Caco-2 (cell line): ENCODE measurements around the gene MAS1L. TPM values are rescaled to one million over a fixed set of nuclear protein-coding genes. Genes with fewer than 3 reads are reported as not detected.

Source experiments
- BruUV-seq: library from RNA; stranded (reverse); fragments of 400-500 nt; replicated peaks from 2 replicates; lab custom pipeline; 2021; lab: Mats Ljungman, UMichigan
- CTCF ChIA-PET: fragments of 300-600 bp; sonication (Branson Sonifier 250); formaldehyde crosslinking; loops from one replicate; lab custom pipeline; 2022; ENCODE audit warnings: antibody characterized with exemption; lab: Charles Lee
- POLR2A ChIA-PET: fragments of 300-600 bp; sonication (Branson Sonifier 250); formaldehyde crosslinking; loops from one replicate; lab custom pipeline; 2022; ENCODE audit warnings: antibody characterized with exemption; lab: Charles Lee
- DNase-seq, 2 experiments: peaks; one replicate each; pipeline versions ENCODE4 v3.0.0 to v3.0.0-alpha.2; 2020 to 2022
- H3K27me3 ChIP-seq: replicated peaks from 2 replicates; pipeline ENCODE4 v1.6.0; 2011; ENCODE audit warnings: low read length; ENCODE audit not compliant: control insufficient read depth, insufficient read depth
- H3K36me3 ChIP-seq: 2 replicates; pipeline ENCODE4 v1.5.1; 2011; ENCODE audit warnings: low read length; ENCODE audit not compliant: control insufficient read depth, insufficient read depth
- H3K4me1 ChIP-seq: fragments of 250-450 bp; sonication (Bioruptor Pico); 2 replicates; pipeline ENCODE4 v1.5.1; 2020; ENCODE audit warnings: mild to moderate bottlenecking
- H3K4me3 ChIP-seq: 2 replicates; pipeline ENCODE4 v1.5.1; 2011; ENCODE audit warnings: low read depth, mild to moderate bottlenecking, control low read depth, low read length
- H3K9me3 ChIP-seq: fragments of 250-450 bp; sonication (Bioruptor Pico); 2 replicates; pipeline ENCODE4 v1.5.1; 2020; ENCODE audit warnings: mild to moderate bottlenecking, moderate library complexity
- H3K27ac Mint-ChIP-seq: one replicate; pipeline ENCODE4 v1.8.0; 2022; ENCODE audit warnings: mixed read lengths; ENCODE audit not compliant: unreplicated experiment
- H3K27me3 Mint-ChIP-seq: one replicate; pipeline ENCODE4 v1.8.0; 2022; ENCODE audit warnings: mixed read lengths; ENCODE audit not compliant: insufficient read depth, unreplicated experiment
- H3K36me3 Mint-ChIP-seq: one replicate; pipeline ENCODE4 v1.8.0; 2022; ENCODE audit warnings: mild to moderate bottlenecking, mixed read lengths; ENCODE audit not compliant: insufficient read depth, unreplicated experiment
- H3K4me1 Mint-ChIP-seq: one replicate; pipeline ENCODE4 v1.8.0; 2022; ENCODE audit warnings: low read depth, mixed read lengths; ENCODE audit not compliant: unreplicated experiment
- H3K4me3 Mint-ChIP-seq: one replicate; pipeline ENCODE4 v1.8.0; 2022; ENCODE audit warnings: mild to moderate bottlenecking, moderate library complexity, mixed read lengths; ENCODE audit not compliant: unreplicated experiment
- H3K9me3 Mint-ChIP-seq: one replicate; pipeline ENCODE4 v1.8.0; 2022; ENCODE audit warnings: mixed read lengths; ENCODE audit not compliant: unreplicated experiment
- intact Hi-C: fragments of 100-400 bp; cut with micrococcal nuclease; formaldehyde crosslinking; loops from one replicate; pipeline ENCODE4 v1.10.0; 2022; ENCODE audit not compliant: unreplicated experiment
- total RNA-seq: library from RNA; stranded (reverse); gene quantifications from 2 replicates; pipeline ENCODE4 v1.2.3, GENCODE V29; 2022
- TF ChIP-seq, protein P1 (sequence below), 2 experiments: fragments of 200-600 bp in 1 of 2; IDR thresholded peaks; 1 replicate in 1 of 2; 2 replicates in 1 of 2; pipeline versions ENCODE4 v1.5.1 to v1.8.0; 2011 to 2022; ENCODE audit warnings: antibody characterized with exemption in 1 of 2, control low read depth in 1 of 2, inconsistent platforms in 1 of 2, low read depth in 1 of 2, low read length in 1 of 2, mild to moderate bottlenecking in 1 of 2, moderate library complexity in 1 of 2; ENCODE audit not compliant: insufficient read depth in 1 of 2, severe bottlenecking in 1 of 2, unreplicated experiment in 1 of 2

MAS1L gene
- total RNA-seq, 1 experiment from 2014 or later: not detected

DNA sequence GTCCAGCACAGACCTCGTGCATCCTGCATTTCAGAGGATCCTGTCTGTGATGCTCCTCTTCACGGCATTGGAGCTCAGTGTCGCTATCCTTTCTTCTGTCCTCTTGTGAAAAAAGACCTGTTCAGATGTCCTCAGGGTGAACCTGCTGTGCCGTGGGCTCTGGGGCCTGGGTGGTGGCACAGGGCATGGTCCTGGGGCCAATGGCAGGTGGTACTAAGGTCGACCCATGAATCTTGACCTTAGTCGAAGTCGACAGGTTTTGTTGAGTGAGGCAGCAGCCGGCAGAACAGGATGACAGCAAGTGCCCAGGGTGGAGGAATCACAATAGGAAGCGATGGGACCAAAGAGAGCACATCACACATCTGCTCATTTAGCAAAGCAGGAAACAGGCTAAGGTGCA, 22.0 kb upstream of the MAS1L start:
- Histone ChIP-seq H3K27me3 (no peaks in the 10 kb centered on the region), H3K9me3 (no peaks in the 10 kb centered on the region), H3K36me3 (no peaks in the 10 kb centered on the region), H3K4me3 (no peak overlapping the region), H3K4me1 (no peaks in the 10 kb centered on the region)
- Mint-ChIP-seq H3K4me1 (no peaks in the 10 kb centered on the region), H3K27me3 (peaks cover 17% of the 10 kb centered on the region), H3K4me3 (no peak overlapping the region), H3K27ac (no peak overlapping the region), H3K36me3 (no peaks in the 10 kb centered on the region), H3K9me3 (peaks cover 14% of the 10 kb centered on the region)
- CTCF ChIA-PET: no interaction called here
- intact Hi-C loops: no loop called here
- TF ChIP-seq, protein P1, sequence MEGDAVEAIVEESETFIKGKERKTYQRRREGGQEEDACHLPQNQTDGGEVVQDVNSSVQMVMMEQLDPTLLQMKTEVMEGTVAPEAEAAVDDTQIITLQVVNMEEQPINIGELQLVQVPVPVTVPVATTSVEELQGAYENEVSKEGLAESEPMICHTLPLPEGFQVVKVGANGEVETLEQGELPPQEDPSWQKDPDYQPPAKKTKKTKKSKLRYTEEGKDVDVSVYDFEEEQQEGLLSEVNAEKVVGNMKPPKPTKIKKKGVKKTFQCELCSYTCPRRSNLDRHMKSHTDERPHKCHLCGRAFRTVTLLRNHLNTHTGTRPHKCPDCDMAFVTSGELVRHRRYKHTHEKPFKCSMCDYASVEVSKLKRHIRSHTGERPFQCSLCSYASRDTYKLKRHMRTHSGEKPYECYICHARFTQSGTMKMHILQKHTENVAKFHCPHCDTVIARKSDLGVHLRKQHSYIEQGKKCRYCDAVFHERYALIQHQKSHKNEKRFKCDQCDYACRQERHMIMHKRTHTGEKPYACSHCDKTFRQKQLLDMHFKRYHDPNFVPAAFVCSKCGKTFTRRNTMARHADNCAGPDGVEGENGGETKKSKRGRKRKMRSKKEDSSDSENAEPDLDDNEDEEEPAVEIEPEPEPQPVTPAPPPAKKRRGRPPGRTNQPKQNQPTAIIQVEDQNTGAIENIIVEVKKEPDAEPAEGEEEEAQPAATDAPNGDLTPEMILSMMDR (IDR thresholded peaks at IDR 0.05; ENCODE audit: insufficient read depth in 1 of 2, low read depth in 1 of 2, low read length in 1 of 2, severe bottlenecking in 1 of 2, unreplicated experiment in 1 of 2): no peak
- no TSS peak for BruUV-seq
- no peak for DNase-seq
- POLR2A ChIA-PET: no interaction called here

DNA sequence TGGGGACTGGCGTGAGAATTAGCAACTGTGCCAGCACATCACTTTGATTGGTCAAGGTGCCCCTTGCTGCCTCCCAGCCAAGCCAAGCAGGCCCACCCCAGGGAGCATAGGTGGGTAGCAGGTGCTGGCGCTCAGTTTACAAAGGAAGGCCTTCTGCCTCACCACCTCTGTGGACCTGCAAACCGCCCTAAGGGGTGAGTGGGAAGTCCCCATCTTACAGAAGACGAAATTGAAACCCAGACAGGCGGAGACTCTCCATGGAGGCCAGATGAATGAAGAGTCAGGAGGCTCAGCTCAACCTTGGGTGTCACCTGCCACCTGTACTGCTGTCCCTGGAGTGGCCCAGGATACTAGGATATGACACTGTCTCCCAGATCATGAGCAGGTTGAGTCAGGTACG, 21.5 kb upstream of the MAS1L start:
- DNase-seq: no peak
- Mint-ChIP-seq H3K27ac (no peak overlapping the region), H3K4me1 (no peaks in the 10 kb centered on the region), H3K36me3 (no peaks in the 10 kb centered on the region), H3K27me3 (peaks cover 13% of the 10 kb centered on the region), H3K9me3 (peaks cover 9% of the 10 kb centered on the region), H3K4me3 (no peak overlapping the region)
- CTCF ChIA-PET: no interaction called here
- TF ChIP-seq, protein P1 (IDR thresholded peaks at IDR 0.05; ENCODE audit: insufficient read depth in 1 of 2, low read depth in 1 of 2, low read length in 1 of 2, severe bottlenecking in 1 of 2, unreplicated experiment in 1 of 2): no peak
- intact Hi-C loops: no loop called here
- POLR2A ChIA-PET: no interaction called here
- no peaks in the 10 kb centered on the region for H3K36me3 ChIP-seq
- H3K9me3 ChIP-seq: no peaks in the 10 kb centered on the region
- H3K4me1 ChIP-seq: no peaks in the 10 kb centered on the region
- H3K27me3 ChIP-seq: no peaks in the 10 kb centered on the region
- BruUV-seq: no TSS peak
- H3K4me3 ChIP-seq: no peak overlapping the region

DNA sequence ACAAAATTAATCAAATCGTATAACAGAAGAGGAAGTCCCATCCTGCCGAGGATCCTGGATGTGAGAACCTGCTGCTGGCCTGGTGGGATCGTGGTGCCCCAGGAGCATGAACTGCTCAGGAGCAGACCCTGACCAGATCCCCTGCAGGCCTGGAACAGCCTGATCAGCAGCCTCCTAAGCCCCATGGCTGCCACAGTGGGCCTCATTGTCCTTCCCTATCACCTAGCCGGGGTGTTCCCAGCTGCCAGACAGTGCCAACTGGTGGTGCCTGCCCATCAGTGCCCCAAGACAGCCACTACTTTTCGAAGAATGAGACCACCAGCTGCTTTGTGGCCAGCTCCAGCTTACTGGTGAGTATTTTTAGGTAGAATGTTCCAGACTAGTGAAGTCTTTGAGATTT, 19.6 kb upstream of the MAS1L start:
- no peak overlapping the region for H3K4me3 ChIP-seq
- H3K4me1 ChIP-seq: no peaks in the 10 kb centered on the region
- TF ChIP-seq, protein P1 (IDR thresholded peaks at IDR 0.05; ENCODE audit: insufficient read depth in 1 of 2, low read depth in 1 of 2, low read length in 1 of 2, severe bottlenecking in 1 of 2, unreplicated experiment in 1 of 2): no peak
- DNase-seq: no peak
- intact Hi-C loops: no loop called here
- Mint-ChIP-seq H3K27ac (no peak overlapping the region), H3K36me3 (no peaks in the 10 kb centered on the region), H3K9me3 (no peaks in the 10 kb centered on the region), H3K4me3 (no peak overlapping the region), H3K27me3 (peaks cover 10% of the 10 kb centered on the region), H3K4me1 (no peaks in the 10 kb centered on the region)
- no peaks in the 10 kb centered on the region for H3K27me3 ChIP-seq
- ChIA-PET CTCF (no interaction called here), POLR2A (no interaction called here)
- BruUV-seq: no TSS peak
- no peaks in the 10 kb centered on the region for H3K9me3 ChIP-seq
- no peaks in the 10 kb centered on the region for H3K36me3 ChIP-seq
